HTR-8/SVneo (cell line): ENCODE data around the gene KCNQ2.

ENCODE experiments used
- DNase-seq: peaks from one replicate; pipeline ENCODE4 v3.0.0; 2011; ENCODE audit warnings: low spot score, mixed read lengths; ENCODE audit not compliant: insufficient read length
- FAIRE-seq: peaks from 2 replicates; lab custom pipeline; 2011; peaks lifted over from hg19 to GRCh38; lab: Jason Lieb, UNC

The KCNQ2 gene

GRCh38 chr20:63473555-63474449 is 1.3 kb upstream of the KCNQ2 start:
- DNase-seq (no peak), FAIRE-seq (peak; percentile 82)

GRCh38 chr20:63472862-63473390 is 471 bp upstream of the KCNQ2 start:
- DNase-seq (no peak), FAIRE-seq (peak; percentile 49)

GRCh38 chr20:63471717-63471980 is 806 bp downstream of the KCNQ2 start:
- FAIRE-seq = no peak
- DNase-seq = no peak

GRCh38 chr20:63471002-63471716 is 1.3 kb downstream of the KCNQ2 start:
- no peak for FAIRE-seq
- no peak for DNase-seq

- DNase-seq = no peak
Measured at GRCh38 chr20:63470410-63470809, 2.0 kb downstream of the KCNQ2 start.

GRCh38 chr20:63469713-63470101 is 2.7 kb downstream of the KCNQ2 start:
- no peak for DNase-seq

More at GRCh38 chr20:63470410-63470809, 2.0 kb downstream of the KCNQ2 start:
- no peak for FAIRE-seq

GRCh38 chr20:63469019-63469712 is 3.3 kb downstream of the KCNQ2 start:
- DNase-seq = no peak
- FAIRE-seq = no peak

More at GRCh38 chr20:63469713-63470101, 2.7 kb downstream of the KCNQ2 start:
- FAIRE-seq = no peak

GRCh38 chr20:63468421-63468820 is 4.0 kb downstream of the KCNQ2 start:
- no peak for FAIRE-seq

GRCh38 chr20:63467294-63468083 is 5.0 kb downstream of the KCNQ2 start:
- DNase-seq (no peak), FAIRE-seq (peak; percentile 80)

More at GRCh38 chr20:63468421-63468820, 4.0 kb downstream of the KCNQ2 start:
- DNase-seq = no peak

- DNase-seq (no peak), FAIRE-seq (peak; percentile 46)
Measured at GRCh38 chr20:63466861-63467260, 5.6 kb downstream of the KCNQ2 start.

GRCh38 chr20:63466250-63466825 is 6.1 kb downstream of the KCNQ2 start:
- DNase-seq (no peak), FAIRE-seq (peak; percentile 57)

- FAIRE-seq (no peak), DNase-seq (no peak)
Measured at GRCh38 chr20:63465380-63466249, 6.8 kb downstream of the KCNQ2 start.

GRCh38 chr20:63464289-63464635 is 8.2 kb downstream of the KCNQ2 start:
- no peak for FAIRE-seq
- no peak for DNase-seq

- FAIRE-seq (peak; percentile 9), DNase-seq (no peak)
Measured at GRCh38 chr20:63463400-63464288, 8.8 kb downstream of the KCNQ2 start.

- FAIRE-seq (no peak), DNase-seq (no peak)
Measured at GRCh38 chr20:63462244-63462643, 10.2 kb downstream of the KCNQ2 start.

- FAIRE-seq (peak; percentile 20), DNase-seq (peak; percentile 82)
Measured at GRCh38 chr20:63461104-63461763, 11.2 kb downstream of the KCNQ2 start.

- DNase-seq (no peak), FAIRE-seq (peak; percentile 69)
Measured at GRCh38 chr20:63459070-63459380, 13.4 kb downstream of the KCNQ2 start.
